ENCODE measurements around the gene TMPRSS11A.

Gene TMPRSS11A

DNA sequence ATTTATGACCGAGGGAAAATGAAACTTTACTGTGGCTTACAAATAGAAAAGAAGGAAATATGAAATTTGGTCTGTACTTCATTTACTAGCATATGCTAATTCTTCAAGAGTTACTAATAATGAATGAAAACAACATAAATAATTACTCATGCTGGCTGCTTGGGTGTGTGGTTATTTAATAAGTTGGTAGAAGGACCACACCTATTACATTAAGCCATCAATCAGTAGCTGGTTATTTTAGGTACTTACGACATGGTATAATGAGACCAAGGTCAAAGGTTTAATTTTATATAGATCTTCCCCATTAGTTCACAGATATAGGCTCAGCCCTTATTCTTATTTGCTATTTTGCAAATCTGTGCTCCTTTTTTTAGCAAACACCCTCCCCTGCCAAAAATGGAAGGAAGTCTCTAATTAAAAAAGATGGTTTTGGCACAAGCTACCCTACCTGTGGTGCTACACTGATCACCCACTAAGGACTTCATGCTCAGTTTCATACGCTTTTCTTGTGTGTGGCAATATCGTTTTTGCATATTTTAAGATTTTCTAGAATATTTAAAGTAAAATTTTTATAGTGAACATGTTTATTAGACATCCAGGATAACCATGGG lies 93.6 kb downstream of the TMPRSS11A start:
- no peak for DNase-seq (ENCODE audit: low read depth)

- DNase-seq (ENCODE audit: low read depth) = no peak
These were observed 101.8 kb downstream of the TMPRSS11A start for GRCh38 chr4:67861513-67861912.

Data from GM04504 (cell line).